Left lung (tissue), 10 donors: ENCODE results near the gene SLMAP. TPM values are rescaled to one million over a fixed set of nuclear protein-coding genes. Genes with fewer than 3 reads are reported as not detected.

Experiments
- ATAC-seq: fragments of 200-7000 bp; cut with Tn5 transposase; one replicate; pipeline ENCODE4 v1.9.1; 2020; ENCODE audit warnings: moderate library complexity
- DNase-seq, 4 donors: peaks; one replicate each; pipeline ENCODE4 v3.0.0-alpha.2; 2013 to 2020
- H3K27ac ChIP-seq, 2 donors: fragments of 200-600 bp; sonication (generic) in 1 of 2; one replicate each; pipeline versions ENCODE4 v1.5.0 to v1.8.0; 2020 to 2021
- H3K27me3 ChIP-seq, 2 donors: fragments of 200-600 bp; sonication (generic) in 1 of 2; one replicate each; pipeline versions ENCODE4 v1.5.0 to v1.8.0; 2020 to 2021
- H3K36me3 ChIP-seq, 2 donors: fragments of 200-600 bp; sonication (generic) in 1 of 2; one replicate each; pipeline versions ENCODE4 v1.5.0 to v1.8.0; 2020 to 2021
- H3K4me1 ChIP-seq, 2 donors: fragments of 200-600 bp; one replicate each; pipeline ENCODE4 v1.8.0; 2021
- H3K4me3 ChIP-seq, 2 donors: fragments of 200-600 bp; sonication (generic) in 1 of 2; one replicate each; pipeline versions ENCODE4 v1.5.0 to v1.8.0; 2020 to 2021; ENCODE audit warnings: mild to moderate bottlenecking in 1 of 2
- H3K9me3 ChIP-seq, 2 donors: fragments of 200-600 bp; sonication (generic) in 1 of 2; one replicate each; pipeline versions ENCODE4 v1.5.0 to v1.8.0; 2020 to 2021
- CTCF ChIP-seq, 2 donors: fragments of 200-600 bp; sonication (generic) in 1 of 2; IDR thresholded peaks; one replicate each; pipeline versions ENCODE4 v1.5.0 to v1.8.0; 2021; ENCODE audit warnings: antibody characterized with exemption in 2 of 2
- intact Hi-C, 2 donors: fragments of 100-400 bp; cut with DNase I; formaldehyde crosslinking; loops; one replicate each; pipeline versions ENCODE4 v1.11.2 to v1.14.2; 2022
- polyA plus RNA-seq, 6 donors: library from polyadenylated mRNA; unstranded; fragments of 120-200 nt; gene quantifications; one replicate each; pipeline ENCODE4 v1.2.1, GENCODE V29; 2013; ENCODE audit not compliant: insufficient read length in 6 of 6
- total RNA-seq, 2 donors: library from RNA; stranded (reverse); fragmentation: NEBNext Ultra II Directional; extraction: Animal tissue kit (Norgen Biotek cat#: 25700); gene quantifications; one replicate each; pipeline ENCODE4 v1.2.1, GENCODE V29; 2021
- donor health status: DM: no; HTN: yes; CAD: no.
- donor health status: DM: no; HTN: no; CAD: no.

The SLMAP gene
- total and polyA plus RNA-seq, 8 donors, result 43.1 to 65.3 (median 56.3) TPM

GRCh38 chr3:57949785-57950615 is 193.9 kb downstream of the SLMAP start:
- Histone ChIP-seq H3K9me3 (no peaks in the 10 kb centered on the region), H3K36me3 (no peaks in the 10 kb centered on the region), H3K4me3 (no peak overlapping the region), H3K27me3 (no peaks in the 10 kb centered on the region), H3K27ac (no peak overlapping the region), H3K4me1 (peaks cover 13 to 43% of the 10 kb centered on the region in 2 donors)
- ATAC-seq, result peak; percentile 75
- DNase-seq, result peak in 1 of 4 donors; percentile 47
- intact Hi-C loops, result no loop called here
- peak in 1 of 2 donors; percentile 31 for TF ChIP-seq CTCF (IDR thresholded peaks at IDR 0.05)

- Histone ChIP-seq H3K27me3 (no peaks in the 10 kb centered on the region), H3K9me3 (no peaks in the 10 kb centered on the region), H3K4me3 (no peak overlapping the region), H3K36me3 (no peaks in the 10 kb centered on the region), H3K27ac (peak overlapping the region; percentile 72 to 74), H3K4me1 (peaks cover 13 to 46% of the 10 kb centered on the region in 2 donors)
- TF ChIP-seq CTCF (IDR thresholded peaks at IDR 0.05), result no peak
- peak in 2 of 4 donors; percentile 68 to 71 for DNase-seq
- peak; percentile 82 for ATAC-seq
- intact Hi-C loops, result no loop called here
Measured at GRCh38 chr3:57951066-57951882, 195.2 kb downstream of the SLMAP start.

GRCh38 chr3:57952208-57952631 is 196.1 kb downstream of the SLMAP start:
- ATAC-seq (peak; percentile 58), DNase-seq (peak in 1 of 4 donors; percentile 48)
- H3K27ac ChIP-seq, result peak overlapping the region; percentile 72 to 74
- no peaks in the 10 kb centered on the region for H3K27me3 ChIP-seq
- H3K4me3 ChIP-seq, result no peak overlapping the region
- no peak for TF ChIP-seq CTCF (IDR thresholded peaks at IDR 0.05)
- no peaks in the 10 kb centered on the region for H3K36me3 ChIP-seq
- no peaks in the 10 kb centered on the region for H3K9me3 ChIP-seq
- peaks cover 13 to 56% of the 10 kb centered on the region in 2 donors for H3K4me1 ChIP-seq
- intact Hi-C loops, result no loop called here

GRCh38 chr3:57952651-57953050 is 196.5 kb downstream of the SLMAP start:
- TF ChIP-seq CTCF (IDR thresholded peaks at IDR 0.05), result no peak
- Histone ChIP-seq H3K36me3 (no peaks in the 10 kb centered on the region), H3K9me3 (no peaks in the 10 kb centered on the region), H3K4me1 (peaks cover 13 to 57% of the 10 kb centered on the region in 2 donors), H3K27ac (peak overlapping the region in 1 of 2 donors; percentile 72), H3K27me3 (no peaks in the 10 kb centered on the region), H3K4me3 (no peak overlapping the region)
- intact Hi-C loops, result no loop called here
- ATAC-seq (no peak), DNase-seq (peak in 1 of 4 donors; percentile 13)

GRCh38 chr3:57953576-57953975 is 197.5 kb downstream of the SLMAP start:
- no peaks in the 10 kb centered on the region for H3K36me3 ChIP-seq
- ATAC-seq, result no peak
- H3K4me1 ChIP-seq, result peaks cover 14 to 62% of the 10 kb centered on the region in 2 donors
- no peaks in the 10 kb centered on the region for H3K9me3 ChIP-seq
- no peaks in the 10 kb centered on the region for H3K27me3 ChIP-seq
- peak in 1 of 4 donors; percentile 24 for DNase-seq
- no peak overlapping the region for H3K4me3 ChIP-seq
- intact Hi-C loops, result no loop called here
- TF ChIP-seq CTCF (IDR thresholded peaks at IDR 0.05), result no peak
- H3K27ac ChIP-seq, result no peak overlapping the region
